Stimulated activated CD4-positive, alpha-beta T cell treated with anti-CD3 and anti-CD28 coated beads, TNF-alpha, amount 100 ng/mL, for 1 hour (primary cell): Measurements from ENCODE around the gene ADAP1.

ENCODE experiments used
- DNase-seq, 3 donors: peaks; one replicate each; pipeline ENCODE4 v3.0.0-alpha.2; 2020; ENCODE audit warnings: low read depth in 3 of 3, low spot score in 1 of 3

The ADAP1 gene

GRCh38 chr7:896346-897075, 58.0 kb downstream of the ADAP1 start:
- no peak for DNase-seq

- DNase-seq, result no peak
Measured at GRCh38 chr7:895451-896052, 58.9 kb downstream of the ADAP1 start.

- no peak for DNase-seq
Measured at GRCh38 chr7:894927-895450, 59.5 kb downstream of the ADAP1 start.

- DNase-seq, result no peak
Measured at GRCh38 chr7:894164-894867, 60.2 kb downstream of the ADAP1 start.

GRCh38 chr7:893686-894085, 60.8 kb downstream of the ADAP1 start:
- DNase-seq, result no peak

- no peak for DNase-seq
Measured at GRCh38 chr7:892648-893593, 61.6 kb downstream of the ADAP1 start.

GRCh38 chr7:891805-892204, 62.7 kb downstream of the ADAP1 start:
- DNase-seq, result no peak

- no peak for DNase-seq
Measured at GRCh38 chr7:891291-891690, 63.2 kb downstream of the ADAP1 start.

- no peak for DNase-seq
Measured at GRCh38 chr7:890868-891267, 63.6 kb downstream of the ADAP1 start.

GRCh38 chr7:889391-889790, 65.1 kb downstream of the ADAP1 start:
- no peak for DNase-seq

- DNase-seq, result no peak
Measured at GRCh38 chr7:889025-889390, 65.5 kb downstream of the ADAP1 start.

- DNase-seq, result no peak
Measured at GRCh38 chr7:888081-889024, 66.1 kb downstream of the ADAP1 start.

- no peak for DNase-seq
Measured at GRCh38 chr7:887488-887820, 67.0 kb downstream of the ADAP1 start.

GRCh38 chr7:886626-887487, 67.6 kb downstream of the ADAP1 start:
- no peak for DNase-seq

GRCh38 chr7:885893-886625, 68.4 kb downstream of the ADAP1 start:
- DNase-seq, result no peak

- DNase-seq, result no peak
Measured at GRCh38 chr7:885261-885892, 69.1 kb downstream of the ADAP1 start.

GRCh38 chr7:884191-885003, 70.1 kb downstream of the ADAP1 start:
- no peak for DNase-seq
